Liver (tissue), 3 donors: ENCODE data around the gene ATOH1.

Experiments
- ATF3 ChIP-seq: IDR thresholded peaks from 2 replicates; pipeline ENCODE4 v1.6.1; 2016; ENCODE audit warnings: antibody characterized with exemption
- CTCF ChIP-seq: fragments of 150-350 bp; IDR thresholded peaks from 2 replicates; pipeline ENCODE4 v1.5.1; 2017; ENCODE audit warnings: improper control_type of control experiment, low read depth, low read length; ENCODE audit not compliant: missing input control
- GABPA ChIP-seq, 2 donors: IDR thresholded peaks in 1 of 2; conservative IDR thresholded peaks in 1 of 2; 2 replicates each; pipeline ENCODE4 v1.6.1; 2016; ENCODE audit warnings: antibody characterized with exemption in 2 of 2, mild to moderate bottlenecking in 1 of 2, moderate library complexity in 1 of 2
- JUND ChIP-seq, 2 donors: IDR thresholded peaks; 2 replicates each; pipeline ENCODE4 v1.6.1; 2016; ENCODE audit warnings: antibody characterized with exemption in 2 of 2
- MAX ChIP-seq: IDR thresholded peaks from 2 replicates; pipeline ENCODE4 v1.6.1; 2016; ENCODE audit warnings: antibody characterized with exemption
- RAD21 ChIP-seq, 2 donors: IDR thresholded peaks; 2 replicates each; pipeline ENCODE4 v1.6.1; 2016; ENCODE audit warnings: antibody characterized with exemption in 2 of 2, mild to moderate bottlenecking in 2 of 2
- YY1 ChIP-seq: IDR thresholded peaks from 2 replicates; pipeline ENCODE4 v1.6.1; 2016; ENCODE audit warnings: antibody characterized with exemption, mild to moderate bottlenecking
- ZBTB33 ChIP-seq: IDR thresholded peaks from 2 replicates; pipeline ENCODE4 v1.6.1; 2016; ENCODE audit warnings: antibody characterized with exemption
- donor health status: healthy.
- donor health status: healthy.

- TF ChIP-seq ATF3 (no peak), CTCF (no peak), YY1 (no peak), RAD21 (IDR thresholded peaks at IDR 0.05) (no peak), JUND (IDR thresholded peaks at IDR 0.05) (no peak), GABPA (IDR thresholded peaks at IDR 0.05 in 1 of 2, conservative IDR thresholded peaks at IDR 0.05 in 1 of 2) (no peak), MAX (no peak), ZBTB33 (no peak)
Measured at GRCh38 chr4:93865650-93866049, 37.1 kb downstream of the ATOH1 start.
